HEK293 (cell line): Measurements from ENCODE around the gene SLX9.

Experiments used
- ATF2 ChIP-seq: fragments of 450-650 bp; formaldehyde crosslinking; IDR thresholded peaks from 2 replicates; pipeline ENCODE4 v1.5.1; 2016; ENCODE audit warnings: missing biosample characterization, missing genetic modification characterization, low read depth
- CTCF ChIP-seq: fragments of 450-650 bp; formaldehyde crosslinking; IDR thresholded peaks from 2 replicates; pipeline ENCODE4 v1.5.1; 2016; ENCODE audit warnings: missing biosample characterization, missing genetic modification characterization
- MEIS1 ChIP-seq: sonication (generic); formaldehyde crosslinking; IDR thresholded peaks from 2 replicates; pipeline ENCODE4 v1.8.1; 2022; ENCODE audit warnings: missing genetic modification reagents, mild to moderate bottlenecking, borderline replicate concordance
- ZBTB26 ChIP-seq: fragments of 450-650 bp; formaldehyde crosslinking; optimal IDR thresholded peaks from 2 replicates; pipeline ENCODE3; 2016; ENCODE audit warnings: missing biosample characterization, mild to moderate bottlenecking, missing genetic modification characterization
- ZNF121 ChIP-seq: fragments of 450-650 bp; formaldehyde crosslinking; IDR thresholded peaks from 2 replicates; pipeline ENCODE4 v1.5.1; 2016; ENCODE audit warnings: missing biosample characterization, missing genetic modification characterization
- ZNF214 ChIP-seq: fragments of 450-650 bp; formaldehyde crosslinking; IDR thresholded peaks from 2 replicates; pipeline ENCODE4 v1.5.1; 2017; ENCODE audit warnings: missing biosample characterization, mild to moderate bottlenecking, missing genetic modification characterization, borderline replicate concordance
- ZNF248 ChIP-seq: fragments of 450-650 bp; formaldehyde crosslinking; IDR thresholded peaks from 2 replicates; pipeline ENCODE4 v1.5.1; 2017; ENCODE audit warnings: missing biosample characterization, missing genetic modification characterization
- ZNF404 ChIP-seq: fragments of 450-650 bp; formaldehyde crosslinking; IDR thresholded peaks from 2 replicates; pipeline ENCODE4 v1.5.1; 2017; ENCODE audit warnings: missing biosample characterization, missing genetic modification characterization
- ZNF449 ChIP-seq: fragments of 450-650 bp; formaldehyde crosslinking; IDR thresholded peaks from 2 replicates; pipeline ENCODE4 v1.5.1; 2017; ENCODE audit warnings: missing biosample characterization, mild to moderate bottlenecking, missing genetic modification characterization, moderate library complexity
- ZNF580 ChIP-seq: fragments of 450-650 bp; formaldehyde crosslinking; IDR thresholded peaks from 2 replicates; pipeline ENCODE4 v1.5.1; 2016; ENCODE audit warnings: missing biosample characterization, missing genetic modification characterization
- ZNF747 ChIP-seq: fragments of 450-650 bp; formaldehyde crosslinking; IDR thresholded peaks from 2 replicates; pipeline ENCODE4 v1.5.1; 2016; ENCODE audit warnings: missing biosample characterization, missing genetic modification characterization

- TF ChIP-seq ZNF449 (tag by site-specific recombination): no peak
- no peak for TF ChIP-seq MEIS1 (CRISPR knock-in tag)
- no peak for TF ChIP-seq CTCF
- no peak for TF ChIP-seq ZNF248 (tag by site-specific recombination)
- no peak for TF ChIP-seq ZNF404
- no peak for TF ChIP-seq ZNF580 (tag by site-specific recombination)
- TF ChIP-seq ZNF747 (tag by site-specific recombination): no peak
- TF ChIP-seq ATF2 (tag by site-specific recombination): no peak
- TF ChIP-seq ZNF121 (tag by site-specific recombination): no peak
- TF ChIP-seq ZBTB26 (tag by site-specific recombination): no peak
- TF ChIP-seq ZNF214 (tag by site-specific recombination): no peak
Observed at GRCh38 chr21:44916965-44917364, 22.9 kb upstream of the SLX9 start.
